Limb (tissue), 2 donors: ENCODE measurements around the gene TMLHE.
"Not testable (repeated sequence)": the region's sequence is repeated elsewhere in the genome, so short reads cannot be mapped to it uniquely, and the experiment has no call there.

ENCODE experiments used
- DNase-seq, 2 donors: peaks; one replicate each; pipeline ENCODE4 v3.0.0-alpha.2; 2016; ENCODE audit errors: extremely low spot score in 2 of 2

TMLHE gene

GRCh38 chrX:155505296-155505695 lies 107.5 kb downstream of the TMLHE start:
- no peak for DNase-seq

GRCh38 chrX:155495134-155495533 lies 117.6 kb downstream of the TMLHE start:
- DNase-seq: not testable (repeated sequence)

DNA sequence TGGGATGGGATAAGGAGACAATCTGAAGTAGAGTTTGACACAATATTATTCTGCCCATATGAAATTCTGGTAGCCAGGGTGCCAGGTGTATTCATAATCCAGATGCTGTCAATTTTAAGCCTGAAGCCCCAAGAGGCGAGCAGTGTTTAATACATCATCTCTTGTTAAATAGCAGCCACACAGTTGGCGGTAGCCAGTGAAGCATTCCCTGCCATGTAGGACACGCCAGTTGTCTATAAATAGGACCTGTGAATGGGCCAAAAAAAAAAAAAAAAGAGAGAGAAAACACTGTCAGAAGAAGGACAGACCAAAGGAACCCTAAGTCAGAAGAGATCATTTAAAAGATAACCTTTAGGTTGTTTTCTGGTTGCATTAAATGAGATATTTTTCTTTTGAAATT lies 121.3 kb downstream of the TMLHE start:
- not testable (repeated sequence) for DNase-seq

DNA sequence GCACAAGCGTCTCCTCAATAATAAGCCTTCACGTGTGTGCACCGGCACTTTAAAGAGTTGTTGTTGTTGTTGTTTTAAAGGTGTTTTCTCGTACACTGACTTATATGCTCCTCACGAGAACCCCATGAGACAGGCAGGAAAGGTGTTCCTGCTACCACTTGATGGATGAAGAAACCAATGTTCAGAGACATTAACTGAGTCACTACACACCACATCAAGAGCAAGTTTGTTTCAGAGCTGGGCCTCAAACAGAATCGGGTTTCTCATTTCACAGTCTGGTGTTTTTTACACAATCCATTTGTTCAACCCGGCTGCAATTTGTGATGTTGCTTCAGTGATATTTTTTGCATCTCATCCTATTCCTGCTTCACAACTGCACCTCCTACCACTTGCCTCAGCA lies 135.6 kb downstream of the TMLHE start:
- not testable (repeated sequence) for DNase-seq

- not testable (repeated sequence) for DNase-seq
Measured at GRCh38 chrX:155466269-155466938, 146.3 kb downstream of the TMLHE start.

DNA sequence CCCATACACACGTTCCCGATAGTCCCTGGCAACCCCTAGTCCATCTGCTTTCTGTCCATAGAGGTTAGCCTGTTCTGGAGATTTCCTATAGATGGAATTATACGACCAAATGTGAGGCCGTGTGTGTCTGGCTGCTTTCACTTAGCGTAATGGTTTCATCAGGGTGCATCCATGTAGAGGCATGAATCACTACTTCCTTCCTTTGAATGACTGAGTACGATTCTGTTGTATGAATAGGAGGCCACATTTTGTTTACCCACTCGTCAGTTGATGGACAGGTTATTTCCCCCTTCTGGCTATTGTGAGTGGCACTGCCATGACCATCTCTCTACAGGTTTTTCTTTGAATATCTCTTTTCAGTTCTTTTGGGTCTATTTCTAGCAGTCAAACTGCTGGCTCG lies 152.3 kb downstream of the TMLHE start:
- DNase-seq: not testable (repeated sequence)

GRCh38 chrX:155458471-155458870 lies 154.3 kb downstream of the TMLHE start, which contains the start of gene F8A3:
F8A3 (minus strand) TSS chrX:155458620; CDS start chrX:155458600, 20 bp downstream.
- DNase-seq: not testable (repeated sequence)

- DNase-seq: not testable (repeated sequence)
Measured at GRCh38 chrX:155457761-155458447, 154.8 kb downstream of the TMLHE start.

- no peak for DNase-seq
Measured at GRCh38 chrX:155441097-155441496, 171.7 kb downstream of the TMLHE start.
